Loucy (cell line): ENCODE data around the gene LMAN2L.

ENCODE experiments used
- H2AFZ ChIP-seq: fragments of 200-600 bp; sonication (generic); 2 replicates; pipeline ENCODE4 v1.6.0; 2016; ENCODE audit warnings: antibody characterized with exemption, mild to moderate bottlenecking, low read length, moderate library complexity
- H3F3A ChIP-seq: fragments of 200-600 bp; 2 replicates; pipeline ENCODE4 v1.6.0; 2016; ENCODE audit warnings: antibody characterized with exemption, low read depth, mild to moderate bottlenecking
- H3K27me3 ChIP-seq: fragments of 200-600 bp; sonication (generic); 2 replicates; pipeline ENCODE4 v1.6.1; 2014; ENCODE audit warnings: low read length, mild to moderate bottlenecking; ENCODE audit not compliant: insufficient read depth, poor library complexity, severe bottlenecking
- H3K36me3 ChIP-seq: fragments of 200-600 bp; sonication (generic); 2 replicates; pipeline ENCODE4 v1.6.1; 2016; ENCODE audit warnings: low read length; ENCODE audit not compliant: insufficient read depth
- H3K4me1 ChIP-seq: fragments of 200-600 bp; sonication (generic); 2 replicates; pipeline ENCODE4 v1.5.1; 2014; ENCODE audit warnings: low read length, mild to moderate bottlenecking; ENCODE audit not compliant: insufficient read depth, poor library complexity, severe bottlenecking
- H3K4me2 ChIP-seq: fragments of 200-600 bp; sonication (generic); 2 replicates; pipeline ENCODE4 v1.6.0; 2014; ENCODE audit warnings: antibody characterized with exemption, low read length, low read depth, mild to moderate bottlenecking; ENCODE audit not compliant: poor library complexity, severe bottlenecking
- H3K4me3 ChIP-seq: fragments of 200-600 bp; sonication (generic); 2 replicates; pipeline ENCODE4 v1.5.1; 2014; ENCODE audit warnings: low read length, mild to moderate bottlenecking, mixed read lengths; ENCODE audit not compliant: poor library complexity, severe bottlenecking
- H3K79me2 ChIP-seq: fragments of 200-600 bp; sonication (generic); 2 replicates; pipeline ENCODE4 v1.6.1; 2014; ENCODE audit warnings: low read length; ENCODE audit not compliant: insufficient read depth
- H3K9ac ChIP-seq: fragments of 200-600 bp; sonication (generic); 2 replicates; pipeline ENCODE4 v1.6.0; 2014; ENCODE audit warnings: mild to moderate bottlenecking, low read depth, low read length, moderate library complexity; ENCODE audit not compliant: poor library complexity, severe bottlenecking
- H3K9me2 ChIP-seq: fragments of 200-600 bp; sonication (generic); replicated peaks from 2 replicates; pipeline ENCODE4 v1.6.1; 2016; ENCODE audit warnings: low read depth, low read length, mixed read lengths
- H3K9me3 ChIP-seq: fragments of 200-600 bp; sonication (generic); 2 replicates; pipeline ENCODE4 v1.6.1; 2014; ENCODE audit warnings: mild to moderate bottlenecking, antibody characterized with exemption, low read length, low read depth; ENCODE audit not compliant: insufficient read depth
- H4K20me1 ChIP-seq: fragments of 200-600 bp; sonication (generic); 2 replicates; pipeline ENCODE4 v1.6.0; 2014; ENCODE audit warnings: antibody characterized with exemption, low read length, mild to moderate bottlenecking; ENCODE audit not compliant: insufficient read depth, poor library complexity, severe bottlenecking
- CTCF ChIP-seq: fragments of 200-600 bp; sonication (generic); conservative IDR thresholded peaks from 2 replicates; pipeline ENCODE4 v1.5.1; 2014; ENCODE audit warnings: mild to moderate bottlenecking, antibody characterized with exemption, low read length
- EZH2phosphoT487 ChIP-seq: fragments of 200-600 bp; IDR thresholded peaks from 2 replicates; pipeline ENCODE4 v1.6.1; 2018; ENCODE audit warnings: antibody characterized with exemption, mild to moderate bottlenecking, moderate library complexity, borderline replicate concordance

Gene LMAN2L

GRCh38 chr2:96715658-96716057, 24.2 kb downstream of the LMAN2L start:
- TF ChIP-seq CTCF (no peak), EZH2phosphoT487 (no peak)
- Histone ChIP-seq H3K4me1 (no peaks in the 10 kb centered on the region), H3F3A (no peaks in the 10 kb centered on the region), H3K4me2 (no peak overlapping the region), H3K36me3 (peaks cover 13% of the 10 kb centered on the region; the same call in 1 of the 2 replicates), H3K79me2 (no peaks in the 10 kb centered on the region), H3K27me3 (no peaks in the 10 kb centered on the region), H3K4me3 (no peak overlapping the region), H3K9me3 (no peaks in the 10 kb centered on the region), H3K9me2 (no peaks in the 10 kb centered on the region), H4K20me1 (no peaks in the 10 kb centered on the region), H3K9ac (no peak overlapping the region), H2AFZ (no peak overlapping the region)

GRCh38 chr2:96710985-96711384, 28.9 kb downstream of the LMAN2L start:
- H3K79me2 ChIP-seq, result no peaks in the 10 kb centered on the region
- H4K20me1 ChIP-seq, result no peaks in the 10 kb centered on the region
- H3K4me2 ChIP-seq, result no peak overlapping the region
- no peaks in the 10 kb centered on the region for H3K4me1 ChIP-seq
- no peaks in the 10 kb centered on the region for H3K9me2 ChIP-seq
- H3K27me3 ChIP-seq, result no peaks in the 10 kb centered on the region
- no peaks in the 10 kb centered on the region for H3F3A ChIP-seq
- H3K4me3 ChIP-seq, result no peak overlapping the region
- H3K9me3 ChIP-seq, result no peaks in the 10 kb centered on the region
- no peak overlapping the region for H3K9ac ChIP-seq
- H3K36me3 ChIP-seq, result peaks cover 45% of the 10 kb centered on the region; the same call in 1 of the 2 replicates
- TF ChIP-seq EZH2phosphoT487, result no peak
- no peak for TF ChIP-seq CTCF
- H2AFZ ChIP-seq, result no peak overlapping the region

GRCh38 chr2:96703021-96703751, 36.7 kb downstream of the LMAN2L start:
- Histone ChIP-seq H3K79me2 (no peaks in the 10 kb centered on the region), H3K4me1 (no peaks in the 10 kb centered on the region), H3K27me3 (no peaks in the 10 kb centered on the region), H2AFZ (no peak overlapping the region), H3K9me3 (no peaks in the 10 kb centered on the region), H3F3A (no peaks in the 10 kb centered on the region), H4K20me1 (no peaks in the 10 kb centered on the region), H3K9me2 (no peaks in the 10 kb centered on the region), H3K4me3 (no peak overlapping the region), H3K9ac (no peak overlapping the region), H3K4me2 (no peak overlapping the region), H3K36me3 (peaks cover 22% of the 10 kb centered on the region; the same call in 1 of the 2 replicates)
- TF ChIP-seq EZH2phosphoT487 (no peak), CTCF (no peak)
